HT-29 (cell line): ENCODE measurements around the gene LDHB. TPM values are rescaled to one million over a fixed set of nuclear protein-coding genes. Genes with fewer than 3 reads are reported as not detected.
"Not testable (repeated sequence)": the region's sequence is repeated elsewhere in the genome, so short reads cannot be mapped to it uniquely, and the experiment has no call there.

Experiments
- DNase-seq: peaks from one replicate; pipeline ENCODE4 v3.0.0-alpha.2; 2015; ENCODE audit warnings: low spot score
- total RNA-seq: library from RNA; depleted of rRNA; stranded (reverse); fragments of >200 nt; shearing (Covaris generic); gene quantifications from 2 replicates; pipeline ENCODE4 v1.2.3, GENCODE V29; 2014; rRNA removed

LDHB gene
- 826 and 874 TPM in 2 replicates for total RNA-seq

DNA sequence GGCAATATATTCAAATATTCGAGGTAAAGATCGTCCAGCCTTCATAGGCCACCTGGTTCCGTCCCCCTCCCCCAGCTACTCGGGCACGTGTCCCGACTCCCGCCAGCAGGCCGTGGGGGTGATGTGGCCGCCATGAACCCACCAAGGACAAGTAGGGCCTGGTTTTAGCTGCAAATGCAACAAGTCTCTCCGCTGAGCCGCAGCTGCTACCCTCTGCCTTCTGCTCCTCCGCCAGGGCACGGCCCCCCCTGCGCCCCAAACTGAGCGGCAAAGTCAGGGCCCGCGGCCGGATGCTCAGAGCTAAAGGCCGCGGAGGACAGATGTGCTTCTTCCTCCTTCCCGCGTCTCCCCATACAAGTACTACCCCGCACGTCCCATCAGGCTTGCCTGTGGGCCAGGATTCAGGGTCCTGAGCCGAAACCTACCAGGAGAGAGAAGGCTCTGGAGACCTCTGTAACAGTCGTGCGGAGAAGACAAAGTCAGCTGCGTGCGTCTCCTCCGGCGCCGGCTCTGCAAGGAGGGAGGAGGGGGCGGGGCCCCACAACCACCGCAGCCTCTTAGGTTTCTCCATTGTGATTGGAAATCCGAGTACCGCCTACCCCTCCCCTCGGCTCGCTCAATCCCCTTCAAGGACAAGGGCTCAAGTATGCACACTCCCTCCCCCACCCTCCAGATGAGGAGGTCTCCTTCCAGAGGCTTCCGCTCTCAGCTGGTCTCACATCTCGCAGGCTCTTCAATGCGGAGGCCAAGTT, at the start of gene LDHB:
Gene LDHB (minus strand): TSS at position 517 of the 752 bp plus-strand sequence. CDS start 3,171 bp downstream, outside the sequence.
- peak; percentile 96 for DNase-seq

- DNase-seq: no peak
Observed at GRCh38 chr12:21704847-21705246, 47.2 kb upstream of the LDHB start.

GRCh38 chr12:21699851-21700250, 42.2 kb upstream of the LDHB start:
- DNase-seq: no peak

DNA sequence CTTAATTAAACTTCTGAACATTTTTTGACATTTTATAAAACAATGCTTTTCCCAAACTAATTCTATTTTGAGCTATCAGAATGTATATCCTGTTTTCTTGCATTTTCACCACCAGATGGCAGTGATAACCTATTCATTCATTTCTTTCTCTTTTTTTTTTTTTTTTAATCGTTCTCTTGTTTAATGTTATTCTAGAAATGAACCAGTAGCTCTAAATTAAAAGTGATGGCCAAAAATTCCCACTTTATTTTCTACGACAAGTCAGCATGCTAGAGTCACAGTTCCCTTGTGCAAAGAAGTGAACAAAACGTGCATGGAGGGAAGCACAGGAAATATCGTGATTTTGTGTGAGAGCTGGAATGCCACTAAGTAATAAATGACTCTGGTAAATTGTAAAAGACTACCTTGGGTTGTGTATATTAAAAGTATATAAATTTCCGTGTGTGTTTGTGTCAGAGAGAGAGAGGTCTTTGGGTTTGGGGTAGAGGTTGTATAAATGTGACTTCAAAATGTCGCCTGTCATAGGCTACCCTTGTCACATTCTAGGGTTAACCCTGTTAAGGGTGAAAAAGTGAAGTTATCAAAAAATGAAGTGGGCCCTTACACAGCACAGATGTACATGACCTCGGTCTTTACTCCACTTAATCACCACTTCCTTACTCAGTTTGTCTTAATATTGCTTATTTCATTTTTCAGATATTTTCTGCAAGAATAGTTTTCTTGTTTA, 40.4 kb upstream of the LDHB start:
- DNase-seq: peak; percentile 63

- no peak for DNase-seq
Observed at GRCh38 chr12:21696625-21697024, 39.0 kb upstream of the LDHB start.

DNA sequence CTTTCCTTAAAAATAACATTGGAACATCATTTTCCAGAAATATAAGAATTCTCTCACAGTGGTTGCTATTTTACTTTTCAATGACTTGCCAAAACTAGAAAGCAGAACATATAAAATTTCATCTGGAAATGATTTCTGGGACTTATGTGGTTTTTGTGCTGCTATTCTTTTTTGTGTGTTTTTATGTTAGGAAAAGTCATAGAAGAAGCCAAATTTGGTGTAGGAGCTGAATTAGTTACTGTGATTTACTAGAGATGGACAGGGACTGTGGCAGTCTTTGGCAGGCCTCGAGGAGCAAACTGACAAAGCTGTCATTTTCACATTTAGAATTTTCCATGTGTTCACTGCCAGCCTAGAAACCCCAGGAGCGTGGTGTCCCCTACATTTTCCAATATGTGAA, 38.3 kb upstream of the LDHB start:
- no peak for DNase-seq

DNA sequence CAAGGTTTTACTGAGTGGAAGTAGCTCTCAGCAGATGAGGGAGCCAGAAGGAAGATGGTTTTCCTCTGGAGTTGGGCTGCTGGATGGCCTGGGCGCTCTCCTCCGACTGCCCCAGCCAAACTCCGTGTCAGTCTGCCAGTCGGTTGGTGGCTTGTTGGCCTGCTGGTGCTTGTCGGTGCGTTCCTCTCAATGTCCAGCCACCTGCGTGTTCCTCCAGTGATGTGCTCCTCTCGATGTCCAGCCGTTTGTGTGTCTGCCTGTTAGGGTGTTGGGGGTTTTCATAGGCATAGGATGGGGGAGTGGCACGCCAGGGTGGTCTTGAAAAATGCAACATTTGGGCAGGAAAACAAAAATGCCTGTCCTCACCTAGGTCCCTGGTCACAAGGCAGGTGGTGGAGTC, 37.0 kb upstream of the LDHB start:
- no peak for DNase-seq

DNA sequence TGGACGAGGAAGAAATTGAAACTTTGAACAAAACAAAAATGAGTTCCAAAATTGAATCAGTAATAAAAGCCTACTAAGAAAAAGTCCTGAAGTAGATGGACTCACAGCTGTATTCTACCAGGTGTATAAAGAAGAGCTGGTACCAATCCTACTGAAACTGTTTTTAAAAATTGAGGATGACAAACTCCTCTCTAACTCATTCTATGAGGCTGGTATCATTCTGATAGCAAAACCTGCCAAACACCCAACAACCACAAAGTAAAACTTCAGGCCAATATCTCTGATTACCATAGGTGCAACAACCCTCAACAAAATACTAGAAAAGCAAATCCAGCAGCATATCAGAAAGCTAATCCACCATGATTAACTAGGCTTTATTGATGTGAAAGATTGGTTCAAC, 33.9 kb upstream of the LDHB start:
- DNase-seq: no peak

DNA sequence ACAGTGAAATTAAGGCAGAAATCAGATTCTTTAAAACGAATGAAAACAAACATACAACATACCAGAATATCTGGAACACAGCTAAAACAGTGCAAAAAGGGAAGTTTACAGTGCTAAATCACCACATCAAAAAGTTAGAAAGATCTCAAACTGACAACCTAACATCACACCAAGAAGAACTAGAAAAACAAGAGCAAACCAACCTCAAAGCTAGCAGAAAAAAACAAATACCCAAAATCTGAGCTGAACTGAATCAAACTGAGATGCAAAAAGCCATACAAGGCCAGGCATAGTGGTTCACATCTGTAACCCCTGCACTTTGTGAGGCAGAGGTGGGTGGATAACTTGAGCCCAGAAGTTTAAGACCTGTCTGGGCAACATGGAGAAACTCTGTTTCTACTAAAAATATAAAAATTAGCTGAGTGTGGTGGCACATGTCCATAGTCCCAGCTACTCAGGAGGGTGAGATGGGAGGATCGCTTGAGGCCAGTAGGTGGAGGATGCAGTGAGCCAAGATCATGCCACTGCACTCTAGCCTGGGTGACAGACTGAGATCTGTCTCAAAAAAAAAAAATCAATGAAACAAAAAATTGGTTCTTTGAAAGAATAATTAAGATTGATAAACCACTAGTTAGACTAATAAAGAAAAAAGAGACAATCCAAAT, 33.2 kb upstream of the LDHB start:
- no peak for DNase-seq

DNA sequence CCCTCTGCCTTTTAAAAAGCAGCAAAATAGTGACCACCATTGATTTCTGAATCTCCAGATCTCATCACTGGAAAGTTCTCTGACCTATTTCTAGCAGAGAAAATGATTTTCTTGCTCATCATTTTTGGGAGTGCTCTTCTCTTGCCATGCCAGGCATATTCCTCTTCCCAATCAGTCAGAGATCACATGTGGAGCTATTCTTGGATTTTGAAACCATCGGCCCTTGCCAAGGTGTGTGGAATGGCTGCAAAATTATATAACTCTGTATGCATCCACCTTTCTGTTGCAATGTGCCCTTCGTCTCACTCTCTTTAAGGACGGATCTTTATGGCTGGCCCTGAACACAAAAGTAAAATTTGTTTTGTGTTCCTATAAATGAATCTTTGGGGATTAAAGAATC, 25.5 kb upstream of the LDHB start:
- DNase-seq: no peak

- no peak for DNase-seq
Observed at GRCh38 chr12:21678959-21679358, 21.3 kb upstream of the LDHB start.

- no peak for DNase-seq
Observed at GRCh38 chr12:21677622-21678277, 20.1 kb upstream of the LDHB start.

DNA sequence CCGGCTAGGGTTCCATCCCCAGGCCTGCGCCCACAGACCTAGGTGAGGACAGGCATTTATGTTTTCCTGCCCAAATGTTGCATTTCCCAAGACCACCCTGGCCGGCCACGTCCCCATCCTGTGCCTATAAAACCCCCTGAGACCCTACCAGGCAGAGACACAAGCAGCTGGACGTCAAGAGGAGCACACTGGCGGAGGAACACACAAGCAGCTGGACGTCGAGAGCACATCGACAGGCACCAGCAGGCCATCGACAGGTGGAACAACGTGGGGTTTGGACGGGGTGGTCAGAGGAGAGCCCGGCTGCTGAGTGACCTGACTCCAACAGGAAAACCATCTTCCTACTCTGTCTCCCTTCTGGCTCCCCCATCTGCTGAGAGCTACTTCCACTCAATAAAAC, 19.6 kb upstream of the LDHB start:
- no peak for DNase-seq

DNA sequence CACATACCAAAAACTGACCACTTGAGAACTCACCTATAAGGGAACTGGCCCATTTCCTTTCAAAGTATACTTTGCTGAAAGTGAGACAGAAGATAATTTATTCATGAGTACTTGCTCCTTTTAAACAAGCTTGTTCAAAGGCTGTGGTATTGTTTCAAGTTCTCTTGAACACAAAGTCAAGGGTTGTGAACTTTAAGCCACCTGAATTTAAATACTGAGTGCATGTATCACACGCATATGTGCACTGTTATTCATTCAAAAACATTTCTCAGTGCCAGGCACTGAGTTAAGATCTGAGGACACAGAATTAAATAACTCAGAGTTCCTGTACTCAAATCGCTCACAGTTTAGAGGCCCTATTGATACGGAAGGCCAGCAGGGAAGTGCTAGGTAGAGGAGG, 19.1 kb upstream of the LDHB start:
- DNase-seq: no peak

DNA sequence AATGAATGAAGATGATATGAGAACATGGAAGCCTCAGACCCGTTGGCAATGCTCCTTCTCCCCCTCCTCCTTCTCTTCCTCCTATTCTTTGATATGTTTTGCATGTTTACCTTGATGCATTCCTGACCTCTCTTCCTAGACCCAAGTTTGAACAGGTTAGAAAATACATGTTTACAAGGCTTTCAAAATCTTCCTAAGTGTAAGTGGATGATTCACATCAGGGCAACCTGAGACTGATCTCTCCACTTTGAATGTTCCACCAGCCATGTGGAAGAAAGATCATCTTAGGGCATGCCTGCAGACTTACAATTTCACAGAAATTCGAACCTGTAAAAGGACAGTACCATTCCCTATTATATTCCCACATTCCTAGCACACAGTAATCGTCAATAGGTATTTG, 18.0 kb upstream of the LDHB start:
- no peak for DNase-seq

GRCh38 chr12:21675096-21675495, 17.5 kb upstream of the LDHB start:
- no peak for DNase-seq

GRCh38 chr12:21673830-21674552, 16.3 kb upstream of the LDHB start:
- DNase-seq: not testable (repeated sequence)

- DNase-seq: no peak
Observed at GRCh38 chr12:21672146-21672545, 14.5 kb upstream of the LDHB start.

DNA sequence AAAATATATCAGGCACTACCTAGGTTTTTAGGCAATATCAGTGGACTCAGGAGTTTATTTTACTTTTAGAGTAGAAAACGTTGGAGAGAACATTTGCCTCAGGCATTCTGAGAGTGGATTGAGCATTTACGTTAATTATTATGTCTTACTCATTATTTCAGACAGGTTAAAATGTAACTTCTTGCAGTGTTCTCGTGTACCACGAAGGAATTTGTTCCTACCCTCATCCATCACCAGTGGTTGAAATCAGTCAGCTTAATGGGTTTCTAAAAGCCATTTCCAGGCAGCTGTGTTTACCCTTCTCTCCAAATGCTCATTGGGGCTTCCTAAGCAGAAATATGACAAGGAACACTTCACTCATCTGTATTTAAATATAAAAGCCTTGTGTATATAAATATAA, 9.1 kb upstream of the LDHB start:
- DNase-seq: no peak

DNA sequence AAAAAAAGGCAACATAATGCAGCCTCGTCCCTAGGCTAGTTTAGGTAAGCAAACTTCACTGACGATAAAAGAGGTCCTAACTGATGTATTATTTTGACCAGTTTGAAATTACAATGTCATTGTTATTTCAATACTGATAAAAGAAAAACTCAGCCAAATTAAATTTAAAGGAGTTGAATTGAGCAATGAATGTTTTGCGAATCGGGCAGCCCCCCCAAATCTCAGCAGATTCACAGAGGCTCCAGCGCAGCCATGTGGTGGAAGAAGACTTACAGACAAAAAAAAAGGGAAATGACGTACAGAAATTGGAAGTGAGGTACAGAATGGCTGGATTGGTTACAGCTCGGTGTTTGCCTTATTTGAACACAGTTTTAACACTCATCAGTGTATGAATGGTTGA, 8.2 kb upstream of the LDHB start:
- no peak for DNase-seq

DNA sequence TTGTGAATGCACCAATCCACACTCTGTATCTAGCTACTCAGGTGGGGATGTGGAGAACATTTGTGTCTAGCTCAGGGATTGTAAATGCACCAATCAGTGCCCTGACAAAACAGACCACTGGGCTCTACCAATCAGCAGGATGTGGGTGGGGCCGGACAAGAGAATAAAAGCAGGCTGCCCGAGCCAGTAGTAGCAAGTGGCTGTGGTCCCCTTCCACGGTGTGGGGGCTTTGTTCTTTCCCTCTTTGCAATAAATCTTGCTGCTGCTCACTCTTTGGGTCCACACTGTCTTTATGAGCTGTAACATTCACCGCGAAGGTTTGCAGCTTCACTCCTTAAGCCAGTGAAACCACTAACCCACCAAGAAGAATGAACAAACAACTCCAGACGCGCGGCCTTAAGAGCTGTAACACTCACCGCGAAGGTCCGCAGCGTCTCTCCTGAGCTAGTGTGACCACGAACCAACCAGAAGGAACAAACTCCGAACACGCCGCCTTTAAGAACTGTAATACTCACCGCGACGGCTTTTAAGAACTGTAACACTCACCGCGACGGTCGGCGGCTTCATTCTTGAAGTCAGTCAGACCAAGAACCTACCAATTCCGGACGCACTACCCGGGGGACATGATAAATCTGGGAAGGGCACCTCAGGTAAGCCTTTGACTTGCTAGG, 4.6 kb upstream of the LDHB start:
- no peak for DNase-seq
